K562 (cell line): Measurements from ENCODE around the gene PYCR2. TPM values are rescaled to one million over a fixed set of nuclear protein-coding genes. Genes with fewer than 3 reads are reported as not detected.

Experiments used
- ARID1B ChIP-seq: fragments of 450-650 bp; IDR thresholded peaks from 2 replicates; pipeline ENCODE4 v1.6.1; 2016; ENCODE audit warnings: antibody characterized with exemption, mild to moderate bottlenecking, inconsistent platforms
- BDP1 ChIP-seq: IDR thresholded peaks from 3 replicates; pipeline ENCODE4 v1.6.1; 2011; ENCODE audit not compliant: insufficient read length, insufficient read depth
- BHLHE40 ChIP-seq: IDR thresholded peaks from 2 replicates; pipeline ENCODE4 v1.6.1; 2011; ENCODE audit warnings: low read length, improper control_type of control experiment
- CC2D1A ChIP-seq: fragments of 450-650 bp; IDR thresholded peaks from 2 replicates; pipeline ENCODE4 v1.6.1; 2017; ENCODE audit warnings: mild to moderate bottlenecking
- CCAR2 ChIP-seq: fragments of 200-400 bp; formaldehyde crosslinking; IDR thresholded peaks from 2 replicates; pipeline ENCODE4 v1.6.1; 2017; ENCODE audit warnings: mild to moderate bottlenecking, low read depth, low read length
- CREB1 ChIP-seq, 2 experiments: sonication (generic) in 1 of 2; formaldehyde crosslinking in 1 of 2; IDR thresholded peaks; 2 replicates each; pipeline versions ENCODE4 v1.6.1 to v1.8.0; 2012 to 2022; ENCODE audit warnings: inconsistent platforms in 1 of 2, mild to moderate bottlenecking in 1 of 2, missing genetic modification reagents in 1 of 2, moderate library complexity in 1 of 2
- ERF ChIP-seq: fragments of 450-650 bp; formaldehyde crosslinking; IDR thresholded peaks from 2 replicates; pipeline ENCODE4 v1.4.0; 2020; ENCODE audit warnings: mild to moderate bottlenecking, mixed read lengths
- HLTF ChIP-seq: fragments of 450-650 bp; IDR thresholded peaks from 2 replicates; pipeline ENCODE4 v1.6.1; 2016
- KDM5B ChIP-seq: fragments of 200-600 bp; sonication (generic); IDR thresholded peaks from 2 replicates; pipeline ENCODE4 v1.6.1; 2012; ENCODE audit warnings: low read depth, mild to moderate bottlenecking, moderate library complexity, low read length, control low read depth, inconsistent platforms; ENCODE audit not compliant: insufficient replicate concordance
- MBD2 ChIP-seq: sonication (generic); IDR thresholded peaks from 2 replicates; pipeline ENCODE4 v1.6.1; 2016; ENCODE audit warnings: low read depth, borderline replicate concordance
- MCM3 ChIP-seq: fragments of 450-650 bp; IDR thresholded peaks from 2 replicates; pipeline ENCODE4 v1.6.1; 2016
- MED1 ChIP-seq: sonication (generic); formaldehyde crosslinking; IDR thresholded peaks from 2 replicates; pipeline ENCODE4 v1.8.1; 2023; ENCODE audit warnings: missing genetic modification reagents, borderline replicate concordance
- PYGO2 ChIP-seq: fragments of 450-650 bp; IDR thresholded peaks from 2 replicates; pipeline ENCODE4 v1.6.1; 2016; ENCODE audit warnings: mild to moderate bottlenecking, missing genetic modification characterization, moderate library complexity, missing compliant biosample characterization
- RBM17 ChIP-seq: fragments of 200-400 bp; formaldehyde crosslinking; IDR thresholded peaks from 2 replicates; pipeline ENCODE4 v1.6.1; 2017; ENCODE audit warnings: low read depth, mild to moderate bottlenecking, low read length, borderline replicate concordance
- ZBTB33 ChIP-seq: sonication (generic); formaldehyde crosslinking; IDR thresholded peaks from 2 replicates; pipeline ENCODE4 v1.8.1; 2023; ENCODE audit warnings: mild to moderate bottlenecking, missing genetic modification reagents
- ZNF140 ChIP-seq: fragments of 250-450 bp; sonication (Bioruptor Pico); IDR thresholded peaks from 2 replicates; pipeline ENCODE4 v1.8.0; 2021; ENCODE audit warnings: moderate library complexity, mild to moderate bottlenecking, inconsistent platforms
- ZNF445 ChIP-seq: fragments of 250-450 bp; sonication (Bioruptor Pico); IDR thresholded peaks from 2 replicates; pipeline ENCODE4 v1.4.0; 2020; ENCODE audit warnings: low read depth, mild to moderate bottlenecking, moderate library complexity
- ZNF668 ChIP-seq: fragments of 250-450 bp; sonication (Bioruptor Pico); IDR thresholded peaks from 2 replicates; pipeline ENCODE4 v1.8.0; 2022; ENCODE audit warnings: mild to moderate bottlenecking, inconsistent platforms
- polyA plus RNA-seq, 8 experiments: library from polyadenylated mRNA; depleted of rRNA in 4 of 8; stranded (reverse) in 5 of 8; unstranded in 3 of 8; fragments of >200 nt; fragmentation: Nextera tagmentation in 2 of 8; fragmentation: Illumina TruSeq in 1 of 8; extraction: Ambion mirVana in 2 of 8; extraction: Trizol in 1 of 8; gene quantifications; 2 replicates each; pipeline versions ENCODE4 v1.2.1 to v1.2.3, GENCODE V29; 2011 to 2014; ENCODE audit warnings: inconsistent platforms in 1 of 8, missing spikeins in 1 of 8
- total RNA-seq, 7 experiments: library from RNA; depleted of rRNA in 6 of 7; stranded (reverse); fragments of >200 nt in 6 of 7; fragmentation: Illumina TruSeq in 2 of 7; extraction: Trizol in 2 of 7; gene quantifications; 2 replicates each; pipeline versions ENCODE4 v1.2.1 to v1.2.3, GENCODE V29; 2011 to 2021; ENCODE audit warnings: low replicate concordance in 1 of 7
- TF ChIP-seq, protein P1 (sequence below): IDR thresholded peaks from 2 replicates; pipeline ENCODE4 v1.6.1; 2011; ENCODE audit warnings: borderline replicate concordance, low read depth, mild to moderate bottlenecking, moderate library complexity, low read length; ENCODE audit not compliant: insufficient read depth, poor library complexity, severe bottlenecking
- TF ChIP-seq, protein P2 (sequence below): fragments of 250-450 bp; sonication (Bioruptor Pico); IDR thresholded peaks from 2 replicates; pipeline ENCODE4 v1.5.0; 2020; ENCODE audit warnings: mild to moderate bottlenecking, borderline replicate concordance
- TF ChIP-seq, protein P3 (sequence below): fragments of 250-450 bp; sonication (Bioruptor Pico); IDR thresholded peaks from 2 replicates; pipeline ENCODE4 v1.8.0; 2022; ENCODE audit warnings: inconsistent platforms, mild to moderate bottlenecking, moderate library complexity, borderline replicate concordance

The PYCR2 gene
- total and polyA plus RNA-seq, 9 of the 15 experiments (the other 6 are each of a cell fraction or from before 2014, with no cell fraction given), result 5.5 to 219 (median 127) TPM

DNA sequence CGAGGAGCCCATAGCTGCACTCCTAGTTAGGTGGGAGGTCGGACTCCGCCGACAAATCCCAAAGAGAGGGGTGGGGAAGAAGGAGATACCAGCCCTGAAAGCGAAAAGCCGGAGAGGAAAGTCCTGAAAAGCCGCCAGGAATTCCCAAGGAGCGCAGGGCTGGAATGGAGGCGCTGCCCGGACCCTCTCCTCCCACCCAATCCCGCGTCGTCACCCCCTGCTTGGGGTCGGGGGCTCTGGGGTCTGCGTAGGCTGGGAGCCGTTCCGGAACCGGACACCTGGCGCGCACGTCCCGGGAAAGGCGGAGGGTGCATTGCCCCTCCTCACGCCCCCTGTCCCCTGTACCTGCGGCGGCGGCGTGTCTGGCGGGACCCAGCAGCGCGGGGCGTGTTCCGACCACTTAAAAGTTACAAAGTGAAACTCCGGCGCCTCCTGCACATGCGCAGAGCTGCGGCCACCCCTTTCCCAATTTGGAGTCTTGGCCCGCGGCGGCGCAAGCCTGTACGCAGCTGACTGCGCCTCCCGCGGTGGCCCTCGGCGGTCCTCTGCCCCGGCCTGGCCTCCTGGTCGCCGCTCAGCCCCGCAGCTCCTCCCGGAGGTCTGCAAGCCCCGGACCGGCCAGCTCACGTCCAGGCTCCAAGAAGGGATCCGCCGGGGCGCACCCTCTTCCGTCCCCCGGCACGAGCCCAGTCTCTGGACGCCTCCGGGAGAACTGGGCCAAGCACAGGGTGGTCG, 41.9 kb downstream of the PYCR2 start, which contains the start of gene TMEM63A (continued):
- TF ChIP-seq ZBTB33 (CRISPR knock-in tag), result no peak
- no peak for TF ChIP-seq CCAR2
- no peak for TF ChIP-seq BHLHE40
- TF ChIP-seq RBM17, result no peak
- TF ChIP-seq, protein P1, sequence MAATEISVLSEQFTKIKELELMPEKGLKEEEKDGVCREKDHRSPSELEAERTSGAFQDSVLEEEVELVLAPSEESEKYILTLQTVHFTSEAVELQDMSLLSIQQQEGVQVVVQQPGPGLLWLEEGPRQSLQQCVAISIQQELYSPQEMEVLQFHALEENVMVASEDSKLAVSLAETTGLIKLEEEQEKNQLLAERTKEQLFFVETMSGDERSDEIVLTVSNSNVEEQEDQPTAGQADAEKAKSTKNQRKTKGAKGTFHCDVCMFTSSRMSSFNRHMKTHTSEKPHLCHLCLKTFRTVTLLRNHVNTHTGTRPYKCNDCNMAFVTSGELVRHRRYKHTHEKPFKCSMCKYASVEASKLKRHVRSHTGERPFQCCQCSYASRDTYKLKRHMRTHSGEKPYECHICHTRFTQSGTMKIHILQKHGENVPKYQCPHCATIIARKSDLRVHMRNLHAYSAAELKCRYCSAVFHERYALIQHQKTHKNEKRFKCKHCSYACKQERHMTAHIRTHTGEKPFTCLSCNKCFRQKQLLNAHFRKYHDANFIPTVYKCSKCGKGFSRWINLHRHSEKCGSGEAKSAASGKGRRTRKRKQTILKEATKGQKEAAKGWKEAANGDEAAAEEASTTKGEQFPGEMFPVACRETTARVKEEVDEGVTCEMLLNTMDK, result peak; percentile 89
- no peak for TF ChIP-seq HLTF
- TF ChIP-seq CREB1 (IDR thresholded peaks at IDR 0.05), result peak; percentile 64
- TF ChIP-seq CREB1 (CRISPR knock-in tag; IDR thresholded peaks at IDR 0.05), result peak; percentile 62; the same call in 1 of the 2 replicates
- TF ChIP-seq CC2D1A, result no peak
- TF ChIP-seq MCM3, result no peak
- TF ChIP-seq MBD2, result peak; percentile 8; the same call in 1 of the 2 replicates
- TF ChIP-seq MED1 (CRISPR knock-in tag), result no peak
- peak; percentile 44 for TF ChIP-seq KDM5B
- TF ChIP-seq ZNF668 (CRISPR knock-in tag), result no peak
- TF ChIP-seq PYGO2, result no peak
- TF ChIP-seq BDP1, result no peak
- TF ChIP-seq ERF (CRISPR knock-in tag), result 0 out of 2 replicates have a peak, but pooled peaks have one; percentile 4
- no peak for TF ChIP-seq ARID1B
- no peak for TF ChIP-seq ZNF445 (CRISPR knock-in tag)
- TF ChIP-seq ZNF140 (CRISPR knock-in tag), result no peak
- TF ChIP-seq, protein P2, sequence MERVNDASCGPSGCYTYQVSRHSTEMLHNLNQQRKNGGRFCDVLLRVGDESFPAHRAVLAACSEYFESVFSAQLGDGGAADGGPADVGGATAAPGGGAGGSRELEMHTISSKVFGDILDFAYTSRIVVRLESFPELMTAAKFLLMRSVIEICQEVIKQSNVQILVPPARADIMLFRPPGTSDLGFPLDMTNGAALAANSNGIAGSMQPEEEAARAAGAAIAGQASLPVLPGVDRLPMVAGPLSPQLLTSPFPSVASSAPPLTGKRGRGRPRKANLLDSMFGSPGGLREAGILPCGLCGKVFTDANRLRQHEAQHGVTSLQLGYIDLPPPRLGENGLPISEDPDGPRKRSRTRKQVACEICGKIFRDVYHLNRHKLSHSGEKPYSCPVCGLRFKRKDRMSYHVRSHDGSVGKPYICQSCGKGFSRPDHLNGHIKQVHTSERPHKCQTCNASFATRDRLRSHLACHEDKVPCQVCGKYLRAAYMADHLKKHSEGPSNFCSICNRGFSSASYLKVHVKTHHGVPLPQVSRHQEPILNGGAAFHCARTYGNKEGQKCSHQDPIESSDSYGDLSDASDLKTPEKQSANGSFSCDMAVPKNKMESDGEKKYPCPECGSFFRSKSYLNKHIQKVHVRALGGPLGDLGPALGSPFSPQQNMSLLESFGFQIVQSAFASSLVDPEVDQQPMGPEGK, result no peak
- TF ChIP-seq, protein P3, sequence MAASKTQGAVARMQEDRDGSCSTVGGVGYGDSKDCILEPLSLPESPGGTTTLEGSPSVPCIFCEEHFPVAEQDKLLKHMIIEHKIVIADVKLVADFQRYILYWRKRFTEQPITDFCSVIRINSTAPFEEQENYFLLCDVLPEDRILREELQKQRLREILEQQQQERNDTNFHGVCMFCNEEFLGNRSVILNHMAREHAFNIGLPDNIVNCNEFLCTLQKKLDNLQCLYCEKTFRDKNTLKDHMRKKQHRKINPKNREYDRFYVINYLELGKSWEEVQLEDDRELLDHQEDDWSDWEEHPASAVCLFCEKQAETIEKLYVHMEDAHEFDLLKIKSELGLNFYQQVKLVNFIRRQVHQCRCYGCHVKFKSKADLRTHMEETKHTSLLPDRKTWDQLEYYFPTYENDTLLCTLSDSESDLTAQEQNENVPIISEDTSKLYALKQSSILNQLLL, result no peak
